Glomerular visceral epithelial cell (primary cell): ENCODE data around the gene SLX4.

Experiments used
- DNase-seq: peaks from one replicate; pipeline ENCODE4 v3.0.0-alpha.2; 2016; ENCODE audit errors: extremely low spot score

SLX4 gene

GRCh38 chr16:3553138-3553923 lies 58.1 kb downstream of the SLX4 start:
- no peak for DNase-seq

- DNase-seq: no peak
Measured at GRCh38 chr16:3550851-3551847, 60.3 kb downstream of the SLX4 start.

- DNase-seq: no peak
Measured at GRCh38 chr16:3549906-3550305, 61.5 kb downstream of the SLX4 start.

- no peak for DNase-seq
Measured at GRCh38 chr16:3548859-3549258, 62.5 kb downstream of the SLX4 start.

GRCh38 chr16:3548445-3548844 lies 63.0 kb downstream of the SLX4 start:
- DNase-seq: no peak

- DNase-seq: no peak
Measured at GRCh38 chr16:3546986-3547682, 64.3 kb downstream of the SLX4 start.

GRCh38 chr16:3542601-3543373 lies 68.6 kb downstream of the SLX4 start:
- no peak for DNase-seq

- no peak for DNase-seq
Measured at GRCh38 chr16:3541527-3542155, 69.8 kb downstream of the SLX4 start.

- DNase-seq: no peak
Measured at GRCh38 chr16:3538222-3538621, 73.2 kb downstream of the SLX4 start.

GRCh38 chr16:3536851-3537250 lies 74.6 kb downstream of the SLX4 start:
- no peak for DNase-seq

- DNase-seq: no peak
Measured at GRCh38 chr16:3536271-3536731, 75.1 kb downstream of the SLX4 start.

- DNase-seq: no peak
Measured at GRCh38 chr16:3534126-3534525, 77.3 kb downstream of the SLX4 start.

- DNase-seq: no peak
Measured at GRCh38 chr16:3532741-3533140, 78.7 kb downstream of the SLX4 start.
